SK-N-SH treated with all-trans-retinoic acid at 6 μM for 48 hours (cell line): ENCODE results near the gene KIF17.

Experiments used
- ATAC-seq: fragments of 200-7000 bp; cut with Tn5 transposase; 3 replicates; pipeline ENCODE4 v1.9.1; 2020; ENCODE audit warnings: mild to moderate bottlenecking, moderate library complexity
- ARNTL ChIP-seq: fragments of 450-650 bp; formaldehyde crosslinking; IDR thresholded peaks from 2 replicates; pipeline ENCODE4 v1.5.0; 2020; ENCODE audit warnings: low read depth, mild to moderate bottlenecking, moderate library complexity, borderline replicate concordance
- BACH2 ChIP-seq: fragments of 250-450 bp; sonication (Bioruptor Pico); IDR thresholded peaks from 2 replicates; pipeline ENCODE4 v1.9.0; 2021; ENCODE audit warnings: mild to moderate bottlenecking, borderline replicate concordance
- CREB5 ChIP-seq: fragments of 250-450 bp; sonication (Bioruptor Pico); IDR thresholded peaks from 2 replicates; pipeline ENCODE4 v1.5.1; 2020; ENCODE audit warnings: low read depth, mild to moderate bottlenecking, moderate library complexity
- CSDC2 ChIP-seq: fragments of 250-450 bp; sonication (Bioruptor Pico); IDR thresholded peaks from 2 replicates; pipeline ENCODE4 v1.5.0; 2020; ENCODE audit warnings: mild to moderate bottlenecking, moderate library complexity
- CSRNP3 ChIP-seq: fragments of 250-450 bp; sonication (Bioruptor Pico); IDR thresholded peaks from 2 replicates; pipeline ENCODE4 v1.5.1; 2021; ENCODE audit warnings: mild to moderate bottlenecking, moderate library complexity
- ESRRG ChIP-seq: fragments of 250-450 bp; sonication (Bioruptor Pico); IDR thresholded peaks from 2 replicates; pipeline ENCODE4 v1.6.1; 2021; ENCODE audit warnings: mild to moderate bottlenecking
- GLIS3 ChIP-seq: fragments of 250-450 bp; sonication (Bioruptor Pico); IDR thresholded peaks from 2 replicates; pipeline ENCODE4 v1.5.0; 2020; ENCODE audit warnings: mild to moderate bottlenecking, moderate library complexity
- ISL1 ChIP-seq: fragments of 250-450 bp; sonication (Bioruptor Pico); IDR thresholded peaks from 2 replicates; pipeline ENCODE4 v2.1.2; 2022; ENCODE audit warnings: mild to moderate bottlenecking, moderate library complexity
- POU6F1 ChIP-seq: fragments of 250-450 bp; sonication (Bioruptor Pico); IDR thresholded peaks from 2 replicates; pipeline ENCODE4 v1.8.0; 2021; ENCODE audit warnings: low read depth, mild to moderate bottlenecking, moderate library complexity, borderline replicate concordance
- RARB ChIP-seq: fragments of 250-450 bp; sonication (Bioruptor Pico); IDR thresholded peaks from 2 replicates; pipeline ENCODE4 v1.8.0; 2021; ENCODE audit warnings: mild to moderate bottlenecking, moderate library complexity
- SNAI2 ChIP-seq: fragments of 250-450 bp; sonication (Bioruptor Pico); IDR thresholded peaks from 2 replicates; pipeline ENCODE4 v1.5.0; 2020; ENCODE audit warnings: mild to moderate bottlenecking, moderate library complexity
- TCF4 ChIP-seq: fragments of 250-450 bp; sonication (Bioruptor Pico); IDR thresholded peaks from 2 replicates; pipeline ENCODE4 v1.8.0; 2021; ENCODE audit warnings: mild to moderate bottlenecking, moderate library complexity, borderline replicate concordance
- TOX ChIP-seq: fragments of 250-450 bp; sonication (Bioruptor Pico); IDR thresholded peaks from 2 replicates; pipeline ENCODE4 v1.8.0; 2021; ENCODE audit warnings: mild to moderate bottlenecking, moderate library complexity, borderline replicate concordance
- TSHZ2 ChIP-seq: fragments of 250-450 bp; sonication (Bioruptor Pico); IDR thresholded peaks from 2 replicates; pipeline ENCODE4 v1.5.0; 2020; ENCODE audit warnings: mild to moderate bottlenecking, moderate library complexity
- ZC3H10 ChIP-seq: fragments of 250-450 bp; sonication (Bioruptor Pico); IDR thresholded peaks from 2 replicates; pipeline ENCODE4 v1.5.1; 2021; ENCODE audit warnings: mild to moderate bottlenecking, moderate library complexity
- ZFP3 ChIP-seq: fragments of 250-450 bp; sonication (Bioruptor Pico); IDR thresholded peaks from 2 replicates; pipeline ENCODE4 v1.5.0; 2020; ENCODE audit warnings: mild to moderate bottlenecking, moderate library complexity
- ZFP30 ChIP-seq: fragments of 450-650 bp; formaldehyde crosslinking; IDR thresholded peaks from 2 replicates; pipeline ENCODE4 v1.5.0; 2022; ENCODE audit warnings: mild to moderate bottlenecking, moderate library complexity
- ZNF565 ChIP-seq: fragments of 450-650 bp; formaldehyde crosslinking; conservative IDR thresholded peaks from 2 replicates; pipeline ENCODE4 v1.5.0; 2020; ENCODE audit warnings: low read depth, mild to moderate bottlenecking, moderate library complexity
- ZNF8 ChIP-seq: fragments of 450-650 bp; formaldehyde crosslinking; IDR thresholded peaks from 2 replicates; pipeline ENCODE4 v1.5.0; 2020; ENCODE audit warnings: mild to moderate bottlenecking, moderate library complexity
- TF ChIP-seq, protein P1 (sequence below): fragments of 250-450 bp; sonication (Bioruptor Pico); IDR thresholded peaks from 2 replicates; pipeline ENCODE4 v1.8.0; 2020; ENCODE audit warnings: mild to moderate bottlenecking, moderate library complexity, borderline replicate concordance

KIF17 gene

GRCh38 chr1:20732071-20732587 lies 14.3 kb upstream of the KIF17 start (continued):
- TF ChIP-seq POU6F1 (CRISPR knock-in tag) (no peak), ZNF565 (no peak), GLIS3 (CRISPR knock-in tag) (no peak), CREB5 (CRISPR knock-in tag) (no peak), TOX (CRISPR knock-in tag) (no peak), SNAI2 (no peak), ISL1 (CRISPR knock-in tag) (no peak), ZC3H10 (CRISPR knock-in tag) (no peak)

DNA sequence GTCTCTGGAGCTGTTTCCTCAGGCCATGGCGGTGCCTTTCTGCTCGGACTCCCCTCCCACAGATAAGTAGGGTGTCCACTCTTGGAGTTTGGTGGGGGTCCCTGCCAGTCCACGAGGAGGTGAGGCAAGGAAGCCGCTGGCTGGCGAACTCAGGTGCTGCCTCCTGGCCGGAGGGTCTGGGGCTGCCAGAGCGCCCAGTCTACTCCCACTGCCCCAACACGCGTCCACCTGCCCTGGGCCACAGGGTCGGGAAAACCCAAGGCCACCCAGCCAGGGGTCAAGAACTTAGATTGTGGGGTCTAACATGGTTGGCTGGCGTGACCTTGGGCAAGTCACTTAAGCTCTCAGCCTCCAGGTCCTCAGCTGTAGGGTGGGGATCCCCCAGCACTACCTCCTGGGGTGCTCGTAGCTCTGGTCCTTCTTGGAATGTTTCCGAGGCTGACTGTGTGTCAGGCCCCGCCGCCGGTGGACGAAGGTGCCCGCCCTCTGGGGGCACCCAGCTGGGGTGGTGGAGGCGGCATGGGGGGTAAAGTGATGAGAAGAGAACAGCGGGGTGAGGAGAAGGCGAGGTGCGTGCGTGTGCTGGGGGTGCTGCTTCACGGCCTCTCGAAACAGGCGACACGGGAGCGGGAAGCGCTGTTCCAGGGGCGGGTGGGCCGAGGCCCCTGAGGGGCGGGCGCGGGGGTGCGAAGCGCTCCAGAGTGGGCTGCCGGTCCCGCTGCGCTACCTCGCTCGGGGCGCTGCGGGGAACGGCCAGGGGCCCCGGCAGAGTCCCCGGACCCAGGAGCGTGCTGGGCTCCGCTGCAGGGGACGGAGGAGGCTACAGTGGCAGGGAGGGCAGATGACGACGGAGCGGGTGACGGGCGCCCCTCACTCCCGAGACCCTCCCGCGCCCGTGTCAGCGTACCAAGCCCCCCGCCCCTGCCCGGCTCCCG lies 13.5 kb upstream of the KIF17 start:
- no peak for ATAC-seq
- TF ChIP-seq BACH2 (CRISPR knock-in tag), result no peak
- no peak for TF ChIP-seq ARNTL
- no peak for TF ChIP-seq ZFP30 (CRISPR knock-in tag)
- TF ChIP-seq POU6F1 (CRISPR knock-in tag), result no peak
- TF ChIP-seq ZFP3 (CRISPR knock-in tag), result no peak
- TF ChIP-seq TOX (CRISPR knock-in tag), result no peak
- TF ChIP-seq, protein P1, sequence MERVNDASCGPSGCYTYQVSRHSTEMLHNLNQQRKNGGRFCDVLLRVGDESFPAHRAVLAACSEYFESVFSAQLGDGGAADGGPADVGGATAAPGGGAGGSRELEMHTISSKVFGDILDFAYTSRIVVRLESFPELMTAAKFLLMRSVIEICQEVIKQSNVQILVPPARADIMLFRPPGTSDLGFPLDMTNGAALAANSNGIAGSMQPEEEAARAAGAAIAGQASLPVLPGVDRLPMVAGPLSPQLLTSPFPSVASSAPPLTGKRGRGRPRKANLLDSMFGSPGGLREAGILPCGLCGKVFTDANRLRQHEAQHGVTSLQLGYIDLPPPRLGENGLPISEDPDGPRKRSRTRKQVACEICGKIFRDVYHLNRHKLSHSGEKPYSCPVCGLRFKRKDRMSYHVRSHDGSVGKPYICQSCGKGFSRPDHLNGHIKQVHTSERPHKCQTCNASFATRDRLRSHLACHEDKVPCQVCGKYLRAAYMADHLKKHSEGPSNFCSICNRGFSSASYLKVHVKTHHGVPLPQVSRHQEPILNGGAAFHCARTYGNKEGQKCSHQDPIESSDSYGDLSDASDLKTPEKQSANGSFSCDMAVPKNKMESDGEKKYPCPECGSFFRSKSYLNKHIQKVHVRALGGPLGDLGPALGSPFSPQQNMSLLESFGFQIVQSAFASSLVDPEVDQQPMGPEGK (CRISPR knock-in tag), result no peak
- TF ChIP-seq TCF4, result no peak
- no peak for TF ChIP-seq ISL1 (CRISPR knock-in tag)
- TF ChIP-seq SNAI2, result no peak
- no peak for TF ChIP-seq CSDC2
- TF ChIP-seq RARB, result no peak
- TF ChIP-seq TSHZ2 (CRISPR knock-in tag), result no peak
- TF ChIP-seq, all 23 proteins: peak for 0

GRCh38 chr1:20730690-20731056 lies 12.9 kb upstream of the KIF17 start:
- no peak for ATAC-seq
- TF ChIP-seq SNAI2, result no peak
- no peak for TF ChIP-seq CSRNP3 (CRISPR knock-in tag)
- no peak for TF ChIP-seq BACH2 (CRISPR knock-in tag)
- no peak for TF ChIP-seq ESRRG (CRISPR knock-in tag)
- TF ChIP-seq ZNF565, result no peak
- no peak for TF ChIP-seq CREB5 (CRISPR knock-in tag)
- no peak for TF ChIP-seq ZNF8 (CRISPR knock-in tag)
- TF ChIP-seq ISL1 (CRISPR knock-in tag), result no peak
- no peak for TF ChIP-seq ZFP30 (CRISPR knock-in tag)
- no peak for TF ChIP-seq TSHZ2 (CRISPR knock-in tag)
- no peak for TF ChIP-seq RARB
- TF ChIP-seq ARNTL, result no peak
